ENCODE data around the gene RTP2. TPM values are rescaled to one million over a fixed set of nuclear protein-coding genes. Genes with fewer than 3 reads are reported as not detected.

RTP2 gene, protein sequence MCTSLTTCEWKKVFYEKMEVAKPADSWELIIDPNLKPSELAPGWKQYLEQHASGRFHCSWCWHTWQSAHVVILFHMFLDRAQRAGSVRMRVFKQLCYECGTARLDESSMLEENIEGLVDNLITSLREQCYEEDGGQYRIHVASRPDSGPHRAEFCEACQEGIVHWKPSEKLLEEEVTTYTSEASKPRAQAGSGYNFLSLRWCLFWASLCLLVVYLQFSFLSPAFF
- not detected for total RNA-seq
- not detected for polyA plus RNA-seq
- long read RNA-seq, donor 1 = 0 reads
- long read RNA-seq, donor 2 = 0 reads
- long read RNA-seq, donor 3 = 0 reads

DNA sequence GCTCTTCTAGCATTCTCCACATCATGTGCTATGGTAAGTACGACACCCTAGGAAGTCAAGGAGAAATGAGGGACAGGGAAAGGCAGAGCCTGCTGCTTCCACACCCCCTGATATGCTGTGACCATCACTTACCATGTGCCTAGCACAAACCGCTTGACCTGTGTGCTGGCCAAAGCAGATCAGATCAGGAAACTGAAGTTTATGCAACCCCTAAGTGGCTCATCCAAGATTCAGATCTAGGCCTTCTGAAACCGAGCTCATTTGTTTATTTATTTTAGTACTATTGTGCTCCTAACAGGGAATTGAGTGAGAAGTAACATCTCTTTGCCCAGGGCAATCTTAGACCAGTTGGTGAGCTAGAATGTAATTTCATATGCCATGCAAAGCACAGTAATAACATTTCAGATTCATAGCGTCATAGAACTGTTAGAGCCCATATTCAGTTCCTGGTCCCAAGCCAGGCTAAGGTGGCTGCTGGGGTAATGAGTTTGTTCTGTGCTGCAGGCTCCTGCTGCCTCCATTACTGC lies at the start of gene RTP2:
Gene RTP2 (minus strand): TSS at position 51 of the 527 bp plus-strand sequence. CDS start 429 bp downstream, outside the sequence.
- H3K9me3 ChIP-seq = no peaks in the 10 kb centered on the region
- H3K27ac ChIP-seq = no peak within 1 kb of the TSS
- TF ChIP-seq, protein P1, sequence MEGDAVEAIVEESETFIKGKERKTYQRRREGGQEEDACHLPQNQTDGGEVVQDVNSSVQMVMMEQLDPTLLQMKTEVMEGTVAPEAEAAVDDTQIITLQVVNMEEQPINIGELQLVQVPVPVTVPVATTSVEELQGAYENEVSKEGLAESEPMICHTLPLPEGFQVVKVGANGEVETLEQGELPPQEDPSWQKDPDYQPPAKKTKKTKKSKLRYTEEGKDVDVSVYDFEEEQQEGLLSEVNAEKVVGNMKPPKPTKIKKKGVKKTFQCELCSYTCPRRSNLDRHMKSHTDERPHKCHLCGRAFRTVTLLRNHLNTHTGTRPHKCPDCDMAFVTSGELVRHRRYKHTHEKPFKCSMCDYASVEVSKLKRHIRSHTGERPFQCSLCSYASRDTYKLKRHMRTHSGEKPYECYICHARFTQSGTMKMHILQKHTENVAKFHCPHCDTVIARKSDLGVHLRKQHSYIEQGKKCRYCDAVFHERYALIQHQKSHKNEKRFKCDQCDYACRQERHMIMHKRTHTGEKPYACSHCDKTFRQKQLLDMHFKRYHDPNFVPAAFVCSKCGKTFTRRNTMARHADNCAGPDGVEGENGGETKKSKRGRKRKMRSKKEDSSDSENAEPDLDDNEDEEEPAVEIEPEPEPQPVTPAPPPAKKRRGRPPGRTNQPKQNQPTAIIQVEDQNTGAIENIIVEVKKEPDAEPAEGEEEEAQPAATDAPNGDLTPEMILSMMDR (IDR thresholded peaks at IDR 0.05) = no peak
- no peak for TF ChIP-seq POLR2A (IDR thresholded peaks at IDR 0.05)
- no peak for TF ChIP-seq EP300 (IDR thresholded peaks at IDR 0.05)
- 58 to 61% (median 59%) methylated on average over 4 of the region's 4 CpGs for WGBS, 3 donors
- H3K4me3 ChIP-seq = no peak within 1 kb of the TSS
- no peaks in the 10 kb centered on the region for H3K36me3 ChIP-seq
- H3K27me3 ChIP-seq = no peaks in the 10 kb centered on the region
- no peaks in the 10 kb centered on the region for H3K4me1 ChIP-seq (ENCODE audit: insufficient read depth)
- intact Hi-C loops (cut with DNase I) = no loop called here
- DNase-seq = no peak

DNA sequence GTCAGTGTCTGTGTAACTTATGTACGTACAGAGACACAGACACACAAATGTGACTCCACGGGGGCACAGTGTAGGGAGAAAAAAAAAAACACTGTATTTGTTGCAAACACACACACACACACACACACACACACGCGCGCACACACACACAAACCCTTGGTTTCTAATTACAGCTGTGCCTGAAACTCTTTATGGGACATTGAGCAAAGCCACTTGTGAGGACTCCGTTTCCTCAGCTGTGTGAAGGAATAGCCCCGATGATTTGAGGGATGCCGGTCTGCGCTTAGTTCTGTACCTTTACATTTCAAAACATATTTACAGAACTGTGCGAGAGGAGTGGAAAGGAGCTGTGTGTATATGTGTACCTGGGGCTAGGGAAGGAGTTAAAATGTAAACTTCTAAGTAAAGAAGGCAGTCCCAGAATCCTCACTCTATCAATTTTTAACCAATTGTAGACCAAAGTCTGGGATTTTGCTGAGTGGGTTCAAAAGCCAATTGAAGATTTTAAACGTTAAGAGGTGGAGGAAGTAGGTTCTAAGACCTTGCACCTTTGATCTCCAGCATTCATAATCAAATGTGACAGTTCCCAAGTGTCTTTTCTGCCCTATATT lies 48.3 kb upstream of the RTP2 start:
- intact Hi-C loops (cut with DNase I) = loop anchor here in 1 of 4 donors (10.0 kb wide), 1 partner anchor 154 kb away; no protein-coding TSS in a partner anchor
- Histone ChIP-seq H3K27me3 (no peaks in the 10 kb centered on the region), H3K36me3 (no peaks in the 10 kb centered on the region), H3K4me1 (ENCODE audit: insufficient read depth) (no peaks in the 10 kb centered on the region), H3K4me3 (peak overlapping the region; percentile 12), H3K27ac (peak overlapping the region in 1 of 2 donors; percentile 100), H3K9me3 (no peaks in the 10 kb centered on the region)
- TF ChIP-seq, protein P1 (IDR thresholded peaks at IDR 0.05) = no peak
- TF ChIP-seq EP300 (IDR thresholded peaks at IDR 0.05) = no peak
- no peak for TF ChIP-seq POLR2A (IDR thresholded peaks at IDR 0.05)
- DNase-seq = no peak
- WGBS, 3 donors = 30 to 70% (median 33%) methylated on average over 11 of the region's 11 CpGs

DNA sequence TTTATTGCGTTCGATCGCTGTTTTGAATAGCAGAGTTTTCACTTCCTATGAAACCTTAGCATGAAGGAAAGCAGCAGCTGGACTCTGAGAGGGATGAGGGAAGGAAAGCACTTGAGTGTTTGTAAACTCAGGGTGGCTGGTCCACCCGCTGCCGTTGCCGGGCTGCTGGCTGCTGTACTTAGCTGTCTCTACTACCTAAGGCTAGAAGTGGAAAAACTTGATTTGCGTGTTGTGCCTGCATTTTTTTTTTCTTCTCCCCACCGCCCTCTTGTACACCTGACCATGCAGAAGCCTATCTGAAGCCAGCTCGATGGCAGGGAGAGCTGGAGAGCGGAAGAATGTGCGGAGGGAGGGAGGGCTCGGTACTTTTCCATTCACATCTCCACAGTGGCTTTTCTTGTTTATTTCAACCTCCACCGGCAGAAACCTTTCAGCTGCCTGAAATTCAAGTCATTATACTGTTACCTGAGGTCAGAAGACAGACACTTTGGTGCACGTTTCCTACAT lies 47.7 kb upstream of the RTP2 start:
- no peaks in the 10 kb centered on the region for H3K36me3 ChIP-seq
- WGBS, 3 donors = 14 to 48% (median 18%) methylated on average over 14 of the region's 14 CpGs
- TF ChIP-seq, protein P1 (IDR thresholded peaks at IDR 0.05) = no peak
- TF ChIP-seq POLR2A (IDR thresholded peaks at IDR 0.05) = no peak
- H3K4me1 ChIP-seq (ENCODE audit: insufficient read depth) = no peaks in the 10 kb centered on the region
- H3K27ac ChIP-seq = peak overlapping the region in 1 of 2 donors; percentile 100
- peak in 3 of 5 donors; percentile 34 to 56 (median 52) for DNase-seq
- H3K27me3 ChIP-seq = no peaks in the 10 kb centered on the region
- intact Hi-C loops (cut with DNase I) = loop anchor here in 1 of 4 donors (10.0 kb wide), 1 partner anchor 155 kb away; no protein-coding TSS in a partner anchor
- H3K9me3 ChIP-seq = no peaks in the 10 kb centered on the region
- peak overlapping the region; percentile 12 for H3K4me3 ChIP-seq

DNA sequence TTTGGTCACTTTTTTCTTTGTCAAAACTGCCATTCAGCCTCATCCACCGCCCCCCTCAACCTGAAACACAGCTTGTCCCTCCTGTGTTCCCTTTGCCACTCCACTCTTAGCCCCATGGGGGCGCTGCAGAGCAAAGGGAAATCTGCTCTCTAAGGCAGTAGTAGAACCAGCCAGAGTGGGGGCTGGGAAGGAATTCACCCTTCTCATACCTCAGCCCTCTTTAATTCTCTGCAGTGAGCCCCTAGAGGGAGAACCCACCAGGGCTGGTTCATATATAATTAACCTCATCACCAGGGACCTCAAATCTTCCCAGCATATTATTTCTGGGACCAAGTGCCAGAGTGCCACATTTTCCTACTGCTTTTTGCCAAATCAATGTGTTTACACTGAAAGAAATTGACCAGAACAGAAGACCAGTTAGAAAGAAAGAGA lies 45.7 kb upstream of the RTP2 start:
- H3K4me1 ChIP-seq (ENCODE audit: insufficient read depth) = no peaks in the 10 kb centered on the region
- intact Hi-C loops (cut with DNase I) = loop anchor here (5.0 to 10.0 kb wide), 7 partner anchors 304 to 877 kb away; partner anchors contain the start of gene LPP (in 1 of the 4)
- peak overlapping the region in 1 of 2 donors; percentile 100 for H3K27ac ChIP-seq
- peak; percentile 89 to 96 (median 94) for DNase-seq
- 10 to 14% (median 12%) methylated on average over 2 of the region's 2 CpGs for WGBS, 3 donors
- H3K36me3 ChIP-seq = no peaks in the 10 kb centered on the region
- TF ChIP-seq POLR2A (IDR thresholded peaks at IDR 0.05) (peak; percentile 7), EP300 (IDR thresholded peaks at IDR 0.05) (no peak)
- TF ChIP-seq, protein P1 (IDR thresholded peaks at IDR 0.05) = peak; percentile 83 to 91 (median 90)
- no peak overlapping the region for H3K4me3 ChIP-seq
- H3K9me3 ChIP-seq = no peaks in the 10 kb centered on the region
- no peaks in the 10 kb centered on the region for H3K27me3 ChIP-seq
